GM21529 (cell line): Measurements from ENCODE around the gene ATL1.
"Not testable (repeated sequence)": the region's sequence is repeated elsewhere in the genome, so short reads cannot be mapped to it uniquely, and the experiment has no call there.

Experiments
- ATAC-seq: cut with Tn5 transposase; IDR thresholded peaks from one replicate; pipeline ENCODE4 v1.9.1; 2021; ENCODE audit not compliant: unreplicated experiment

Gene ATL1

DNA sequence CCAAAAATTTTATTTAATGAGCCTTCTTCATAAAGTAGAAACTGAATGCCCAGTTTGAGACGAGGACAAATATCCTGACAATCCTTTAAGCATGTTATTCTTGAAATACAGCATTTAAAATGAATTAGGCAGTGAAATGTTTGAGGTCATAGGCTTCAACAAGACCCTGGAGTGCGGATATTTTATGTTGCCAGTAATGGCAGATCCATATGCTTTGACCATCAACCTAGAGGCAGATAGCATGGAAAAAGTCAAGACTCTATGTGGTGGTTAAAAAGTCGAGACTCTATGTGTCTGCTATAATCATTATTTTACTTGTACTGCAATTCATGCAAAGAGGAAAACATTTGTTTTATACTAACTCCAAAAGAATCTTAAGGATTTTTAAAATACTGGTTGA is 25.5 kb upstream of the ATL1 start:
- ATAC-seq: no peak

DNA sequence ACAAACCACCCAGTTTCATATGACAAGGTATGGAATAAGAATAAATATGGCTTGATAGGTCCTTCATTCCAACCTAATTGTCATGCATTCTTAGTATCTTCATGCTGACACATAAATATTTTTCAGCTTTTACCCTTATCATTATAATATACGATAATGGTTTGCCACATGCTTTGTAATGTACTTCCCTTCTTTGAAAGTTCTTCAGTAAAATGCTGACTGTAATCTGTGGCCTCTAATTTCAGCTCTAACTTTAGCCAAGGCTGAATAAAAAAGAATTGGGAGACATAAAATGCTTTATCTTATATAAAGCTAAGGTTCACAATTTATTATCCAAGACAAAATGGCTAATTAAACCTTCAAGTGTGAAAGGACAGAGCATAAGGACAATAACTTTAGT is 24.9 kb upstream of the ATL1 start:
- ATAC-seq: no peak

DNA sequence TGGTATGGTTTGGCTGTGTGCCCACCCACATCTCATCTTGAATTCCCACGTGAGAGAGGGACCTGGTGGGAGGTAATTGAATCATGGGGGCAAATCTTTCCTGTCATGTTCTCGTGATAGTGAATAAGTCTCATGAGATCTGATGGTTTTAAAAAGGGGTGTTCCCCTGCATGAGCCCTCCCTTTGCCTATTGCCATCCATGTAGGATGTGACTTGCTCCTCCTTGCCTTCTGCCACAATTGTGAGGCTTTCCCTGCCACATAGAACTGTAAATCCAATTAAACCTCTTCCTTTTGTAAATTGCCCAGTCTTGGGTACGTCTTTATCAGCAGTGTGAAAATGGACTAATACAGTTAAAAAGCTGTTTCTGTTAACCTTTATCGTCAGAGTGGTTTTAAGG is 21.9 kb upstream of the ATL1 start:
- not testable (repeated sequence) for ATAC-seq

DNA sequence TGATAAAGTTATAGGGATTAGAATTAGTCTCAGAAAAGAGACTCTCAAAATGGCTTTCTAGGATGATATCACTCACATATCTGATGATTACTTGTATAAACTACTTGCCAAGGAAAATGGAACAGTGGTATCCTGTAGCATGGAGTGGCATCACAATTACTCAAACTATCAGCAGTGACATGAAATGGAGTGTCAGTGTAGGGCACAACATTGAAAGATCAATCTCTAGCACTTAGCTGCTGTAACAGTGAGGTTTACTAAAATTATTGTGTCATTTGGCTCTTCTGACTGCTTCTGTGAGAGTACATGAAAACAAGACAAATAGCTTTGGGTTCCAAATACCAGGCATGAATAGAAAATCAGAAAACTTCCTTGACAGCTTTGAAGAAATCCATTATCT is 20.9 kb upstream of the ATL1 start:
- no peak for ATAC-seq

DNA sequence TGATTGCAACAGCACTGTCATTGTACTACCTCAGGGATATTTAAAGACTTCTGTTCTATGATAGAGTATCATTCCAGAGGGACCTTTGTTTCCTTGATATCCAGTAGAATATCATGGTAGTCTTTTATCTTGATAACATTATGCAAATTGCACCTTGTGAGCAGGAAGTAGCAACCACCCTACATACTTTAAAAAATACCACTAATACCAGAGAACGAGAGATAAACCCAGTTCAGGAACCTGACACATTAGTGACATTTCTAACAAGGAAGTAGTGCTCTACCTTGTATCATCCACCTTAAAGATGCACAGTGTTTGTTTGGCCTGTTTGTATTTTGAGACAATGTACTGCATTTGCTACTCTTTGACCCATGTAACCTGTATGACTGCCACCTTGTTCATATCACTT is 18.8 kb upstream of the ATL1 start:
- no peak for ATAC-seq

DNA sequence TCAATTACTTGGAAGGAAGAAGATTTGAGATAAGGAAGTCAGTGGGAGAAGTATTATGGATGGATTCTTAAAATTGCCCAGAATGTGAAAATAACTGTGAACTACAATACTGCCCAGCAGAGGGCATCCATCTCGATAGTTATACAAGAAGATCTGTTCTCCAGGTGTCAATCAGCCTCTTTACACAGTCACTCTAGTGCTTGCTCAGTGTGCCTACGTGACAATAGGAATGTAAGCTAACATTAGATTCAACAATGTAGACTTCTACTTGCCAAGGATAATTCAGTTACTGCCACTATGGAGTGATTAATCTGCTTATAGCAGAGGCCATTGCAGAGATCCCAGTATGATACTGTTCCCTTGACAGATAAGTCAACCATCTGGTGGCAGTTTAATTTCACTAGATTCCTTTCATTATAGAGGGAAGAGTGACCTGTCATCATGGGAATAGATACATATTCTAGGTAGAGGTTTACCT is 17.0 kb upstream of the ATL1 start:
- ATAC-seq: peak; percentile 72

DNA sequence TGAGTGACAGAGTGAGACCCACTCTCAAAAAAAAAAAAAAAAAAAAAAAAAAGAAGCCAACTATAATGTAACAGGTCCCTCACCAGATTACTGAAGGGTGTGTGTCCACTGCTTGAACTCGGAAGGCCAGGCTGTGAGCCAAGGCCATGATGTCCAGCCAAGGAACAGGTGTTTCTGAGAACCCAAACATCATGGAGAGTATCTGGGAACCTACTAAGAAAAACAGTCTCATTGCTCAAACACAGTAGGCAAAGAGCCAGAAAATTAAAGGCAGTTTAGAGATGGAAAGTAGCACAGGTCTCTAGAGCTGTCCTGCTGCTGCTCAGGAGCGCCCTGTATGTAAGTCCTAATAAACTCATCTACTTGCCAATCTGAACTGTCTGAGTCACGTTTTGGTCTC is 15.0 kb upstream of the ATL1 start:
- no peak for ATAC-seq

DNA sequence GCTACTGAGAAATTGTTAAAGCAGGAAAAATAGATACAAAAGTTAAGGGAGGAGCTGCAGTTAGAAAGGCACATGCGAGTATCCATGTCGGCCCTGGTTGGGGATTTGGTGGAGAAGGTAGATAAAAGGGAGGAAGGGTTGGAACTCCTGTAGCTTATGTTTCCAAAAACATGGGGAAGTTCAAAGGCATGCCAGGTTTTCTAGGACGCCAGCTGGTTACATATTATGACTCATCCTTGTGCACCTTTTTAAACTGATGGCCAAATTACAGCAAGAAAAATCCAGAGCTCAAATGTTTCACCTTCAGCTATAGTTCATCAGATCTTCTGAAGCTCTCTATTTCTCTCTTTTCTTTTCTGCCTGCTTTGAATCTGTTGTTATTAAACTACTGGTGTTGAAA is 14.3 kb upstream of the ATL1 start:
- no peak for ATAC-seq

DNA sequence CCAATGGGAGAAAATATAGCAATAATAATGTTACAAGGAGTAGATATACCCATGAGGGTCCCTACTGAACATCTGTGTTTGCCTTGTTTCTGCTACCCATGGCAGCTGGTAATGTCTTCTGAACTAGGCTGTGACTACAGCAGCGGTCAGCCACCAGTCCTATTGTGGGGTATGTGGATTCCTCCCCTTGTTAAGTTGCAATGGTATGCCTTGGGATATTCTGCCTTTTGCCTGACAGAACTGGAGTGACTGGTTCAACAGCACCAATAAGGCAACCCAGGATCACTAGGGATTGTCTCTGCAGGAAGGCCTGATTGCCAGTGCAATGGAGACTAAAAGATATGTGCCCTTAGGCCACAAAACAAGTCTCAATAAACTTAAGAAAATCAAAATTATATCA is 9.7 kb upstream of the ATL1 start:
- no peak for ATAC-seq

DNA sequence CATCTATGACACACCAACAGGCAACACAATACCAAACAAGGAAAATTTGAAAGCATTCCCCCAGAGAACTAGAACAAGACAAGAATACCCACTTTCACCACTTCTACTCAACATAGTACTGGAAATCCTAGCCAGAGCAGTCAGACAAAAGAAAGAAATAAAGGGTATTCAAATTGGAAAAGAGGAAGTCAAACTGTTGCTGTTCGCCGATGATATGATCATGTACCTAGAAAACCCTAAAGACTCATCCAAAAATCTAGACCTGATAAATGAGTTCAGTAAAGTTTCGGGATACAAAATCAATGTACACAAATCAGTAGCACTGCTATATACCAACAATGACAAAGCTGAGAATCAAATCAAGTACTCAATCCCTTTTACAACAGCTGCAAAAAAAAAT is 8.1 kb upstream of the ATL1 start:
- ATAC-seq: no peak

DNA sequence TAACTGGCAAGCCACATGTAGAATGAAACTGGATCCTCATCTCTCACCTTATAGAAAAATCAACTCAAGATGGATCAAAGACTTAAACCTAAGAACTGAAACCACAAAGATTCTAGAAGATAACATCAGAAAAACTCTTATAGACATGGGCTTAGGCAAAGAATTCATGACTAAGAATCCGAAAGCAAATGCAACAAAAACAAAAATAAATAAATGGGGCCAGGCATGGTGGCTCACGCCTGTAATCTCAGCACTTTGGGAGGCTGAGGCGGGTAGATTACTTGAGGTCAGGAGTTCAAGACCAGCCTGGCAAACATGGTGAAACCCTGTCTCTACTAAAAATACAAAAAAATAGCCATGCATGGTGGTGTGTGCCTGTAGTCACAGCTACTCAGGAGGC is 7.1 kb upstream of the ATL1 start:
- not testable (repeated sequence) for ATAC-seq

DNA sequence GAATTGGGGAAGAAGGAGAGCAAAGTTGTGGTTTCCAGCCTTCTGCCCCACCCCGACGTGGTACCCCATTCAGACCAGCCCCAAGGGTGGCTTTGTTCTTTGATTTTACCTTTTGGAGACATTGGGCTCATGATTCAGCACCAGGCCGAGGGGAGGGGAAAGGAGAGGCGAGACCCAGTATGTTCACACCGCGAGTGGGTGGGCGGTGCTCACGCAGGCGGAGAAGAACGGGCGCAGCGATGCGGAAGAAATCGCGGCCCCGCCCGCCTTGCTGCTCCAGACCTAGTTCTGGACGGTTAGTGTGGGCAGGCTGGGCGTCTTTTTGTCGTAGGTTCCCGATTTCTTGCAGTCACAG is 963 bp downstream of the ATL1 start:
- peak; percentile 12 for ATAC-seq

DNA sequence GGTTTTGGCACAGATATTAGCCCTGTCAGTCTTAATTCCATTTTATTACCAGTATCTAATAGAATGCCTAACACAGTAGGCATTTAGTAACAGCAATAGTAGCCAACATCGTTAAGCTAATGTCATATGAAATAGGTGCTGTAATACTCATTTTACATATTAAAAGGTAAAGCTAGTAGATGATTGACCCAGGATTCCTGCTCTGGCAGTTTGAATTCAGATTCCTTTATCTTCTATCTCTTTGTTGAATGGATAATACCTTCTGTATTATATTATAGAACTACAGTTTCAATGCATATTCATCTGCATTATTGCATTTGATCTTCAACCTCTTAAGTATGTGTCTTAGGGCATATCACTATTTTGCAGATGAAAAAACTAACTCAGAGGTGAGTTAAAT is 2.9 kb downstream of the ATL1 start:
- no peak for ATAC-seq

DNA sequence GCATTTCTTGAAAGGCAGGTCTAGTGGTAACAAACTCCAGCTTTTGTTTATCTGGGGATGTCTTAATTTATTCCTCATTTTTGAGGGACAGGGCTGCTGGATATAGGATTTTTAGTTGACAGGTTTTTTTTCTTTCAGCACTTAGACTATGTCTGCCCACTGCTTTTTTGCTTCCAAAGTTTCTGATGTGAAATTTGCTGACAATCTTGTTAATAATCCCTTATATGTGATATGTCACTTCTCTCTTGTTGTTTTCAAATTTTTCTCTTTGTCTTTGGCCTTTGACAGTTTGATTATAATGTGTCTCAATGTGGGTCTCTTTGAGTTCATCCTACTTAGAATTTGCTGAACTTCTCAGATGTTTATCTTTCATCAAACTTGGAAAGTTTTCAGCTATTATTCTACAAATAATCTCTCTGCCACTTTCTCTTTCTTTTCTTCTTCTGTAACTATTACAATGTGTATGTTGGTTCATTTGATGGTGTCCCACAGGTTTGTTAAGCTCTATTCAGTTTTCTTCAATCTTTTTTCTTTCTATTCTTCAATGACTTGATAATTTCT is 9.8 kb downstream of the ATL1 start:
- no peak for ATAC-seq

DNA sequence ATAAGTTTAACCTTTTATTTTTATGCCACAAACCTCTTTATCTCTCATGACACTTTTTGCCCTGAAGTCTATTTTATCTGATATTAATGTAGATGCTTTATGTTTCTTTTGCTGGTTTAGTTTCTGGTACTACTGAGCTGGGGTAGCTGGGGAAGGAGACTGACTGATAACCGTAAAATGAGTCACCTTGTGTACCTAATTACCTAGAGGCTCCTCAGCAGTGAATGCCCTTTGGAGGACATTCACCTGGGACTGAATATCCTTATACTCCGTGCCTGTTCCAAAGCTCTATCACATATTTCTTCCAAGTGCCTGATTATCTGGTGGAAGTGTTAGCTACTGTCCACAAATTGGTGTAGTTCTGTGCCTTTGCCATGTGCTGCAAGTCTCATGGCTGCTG is 13.9 kb downstream of the ATL1 start:
- ATAC-seq: no peak

DNA sequence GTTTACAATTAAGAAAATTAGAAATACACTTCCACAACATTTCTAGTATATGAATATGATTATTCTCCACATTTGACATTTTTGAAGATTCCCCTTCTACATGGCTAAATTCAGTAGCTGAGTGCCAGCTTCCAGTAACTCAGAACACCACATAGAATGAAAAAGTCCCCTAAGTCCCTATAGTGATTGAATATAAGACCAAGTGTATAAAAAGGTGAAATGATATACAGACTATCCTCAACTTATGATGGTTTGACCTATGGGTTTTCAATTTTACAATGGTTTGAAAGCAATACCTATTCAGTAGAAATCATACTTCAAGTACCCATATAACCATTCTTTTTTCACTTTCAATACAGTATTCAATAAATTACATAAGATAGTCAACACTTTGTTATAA is 15.8 kb downstream of the ATL1 start:
- no peak for ATAC-seq

DNA sequence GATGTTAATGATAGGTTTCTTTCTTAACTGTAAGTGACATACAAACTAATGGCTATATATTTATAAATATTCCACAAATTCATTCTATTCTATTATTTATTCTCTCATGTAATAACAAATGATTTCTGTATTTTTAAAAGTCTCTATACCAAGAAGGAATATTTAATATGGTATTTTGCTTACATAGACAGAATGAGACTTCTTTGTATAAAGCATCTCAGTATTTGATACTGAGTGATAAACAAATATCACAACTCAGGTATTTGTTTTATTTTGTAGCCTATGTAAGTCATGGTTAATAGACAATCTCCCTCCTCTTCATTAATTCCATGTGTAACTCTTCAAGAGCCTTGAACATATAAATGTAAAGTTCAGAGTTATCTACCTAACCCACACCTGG is 18.0 kb downstream of the ATL1 start:
- ATAC-seq: no peak

DNA sequence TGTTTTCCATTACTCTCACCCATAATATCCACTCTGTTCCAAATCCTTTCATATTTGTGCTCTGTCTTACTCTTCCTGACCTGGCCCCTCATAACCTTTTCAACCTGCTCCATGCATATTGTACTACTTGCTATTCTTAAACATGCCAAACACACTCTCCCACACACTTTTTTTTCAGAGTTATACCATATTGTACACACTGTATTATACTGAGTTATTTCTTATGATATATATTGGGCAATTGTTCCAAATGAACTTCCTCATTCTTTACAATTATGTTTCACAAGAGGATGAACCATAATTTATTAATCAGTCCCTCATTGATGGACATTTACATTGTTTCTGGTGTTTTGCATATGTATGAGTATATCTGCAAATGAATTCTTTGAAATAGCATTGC is 18.5 kb downstream of the ATL1 start:
- no peak for ATAC-seq

DNA sequence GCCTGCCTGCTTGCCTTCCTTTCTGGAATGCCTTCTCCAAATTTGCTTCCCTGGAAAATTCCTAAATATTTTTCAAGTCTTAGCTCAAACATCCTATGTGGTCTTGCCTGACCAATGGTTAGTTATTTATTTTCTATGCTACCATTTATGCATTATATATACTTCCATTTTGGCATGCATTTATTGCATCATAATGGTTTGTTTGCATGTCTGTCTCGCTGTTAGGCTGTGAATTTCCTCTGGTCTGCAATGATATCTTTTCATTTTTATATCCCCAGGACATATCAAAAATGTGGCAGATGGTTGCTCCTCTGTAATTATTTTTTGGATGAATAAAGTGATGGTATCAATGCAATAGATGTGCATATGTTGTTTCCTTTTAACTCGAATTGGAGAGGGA is 30.5 kb downstream of the ATL1 start:
- ATAC-seq: no peak

DNA sequence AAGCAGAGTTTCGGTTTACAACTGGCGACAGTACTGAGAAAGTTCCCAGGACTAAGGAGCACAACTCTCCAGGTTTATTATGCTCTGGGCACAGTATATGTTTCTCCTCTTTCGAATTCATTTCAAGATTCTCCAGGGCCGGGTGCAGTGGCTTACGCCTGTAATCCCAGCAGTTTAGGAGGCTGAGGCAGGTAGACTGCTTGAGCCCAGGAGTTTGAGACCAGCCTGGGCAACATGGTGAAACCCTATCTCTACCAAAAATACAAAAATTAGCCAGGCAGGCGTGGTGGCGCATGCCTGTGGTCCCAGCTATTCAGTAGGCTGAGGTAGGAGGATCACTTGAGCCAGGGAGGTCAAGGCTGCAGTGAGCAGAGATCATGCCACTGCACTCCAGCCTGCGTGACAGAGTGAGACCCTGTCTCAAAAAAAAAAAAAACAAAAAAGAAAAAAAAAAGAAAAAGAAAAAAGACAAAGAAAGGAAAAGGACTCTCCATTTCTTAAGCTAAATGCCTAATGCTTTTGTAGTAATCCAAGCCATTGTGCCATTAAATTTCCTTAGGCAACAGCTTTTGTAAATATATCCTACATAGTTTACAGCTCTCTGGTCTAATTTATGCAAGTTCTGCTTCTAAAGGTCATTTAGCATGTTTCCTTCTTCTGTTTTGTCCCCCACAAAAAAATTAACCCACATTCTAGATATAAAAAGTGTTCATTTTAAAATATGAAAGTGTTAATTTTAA is 34.8 kb downstream of the ATL1 start:
- ATAC-seq: no peak

DNA sequence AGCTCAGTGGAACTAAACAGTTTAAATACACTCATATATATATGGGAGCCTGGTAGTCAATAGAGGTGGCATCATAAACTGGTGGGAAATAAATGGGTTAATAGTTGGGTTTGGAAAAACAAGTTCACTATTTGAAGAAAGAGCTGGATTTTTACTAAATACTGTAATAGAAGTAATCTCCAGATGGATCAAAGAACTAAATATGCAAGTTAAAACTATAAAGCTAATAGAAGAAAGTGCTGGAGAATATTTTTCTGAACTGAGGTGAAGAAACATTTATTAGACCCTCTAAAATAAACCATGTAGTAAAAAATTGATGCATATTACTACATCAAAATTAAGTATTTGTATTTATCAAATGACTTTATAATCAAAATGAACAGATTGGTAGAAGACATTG is 38.8 kb downstream of the ATL1 start:
- ATAC-seq: no peak

DNA sequence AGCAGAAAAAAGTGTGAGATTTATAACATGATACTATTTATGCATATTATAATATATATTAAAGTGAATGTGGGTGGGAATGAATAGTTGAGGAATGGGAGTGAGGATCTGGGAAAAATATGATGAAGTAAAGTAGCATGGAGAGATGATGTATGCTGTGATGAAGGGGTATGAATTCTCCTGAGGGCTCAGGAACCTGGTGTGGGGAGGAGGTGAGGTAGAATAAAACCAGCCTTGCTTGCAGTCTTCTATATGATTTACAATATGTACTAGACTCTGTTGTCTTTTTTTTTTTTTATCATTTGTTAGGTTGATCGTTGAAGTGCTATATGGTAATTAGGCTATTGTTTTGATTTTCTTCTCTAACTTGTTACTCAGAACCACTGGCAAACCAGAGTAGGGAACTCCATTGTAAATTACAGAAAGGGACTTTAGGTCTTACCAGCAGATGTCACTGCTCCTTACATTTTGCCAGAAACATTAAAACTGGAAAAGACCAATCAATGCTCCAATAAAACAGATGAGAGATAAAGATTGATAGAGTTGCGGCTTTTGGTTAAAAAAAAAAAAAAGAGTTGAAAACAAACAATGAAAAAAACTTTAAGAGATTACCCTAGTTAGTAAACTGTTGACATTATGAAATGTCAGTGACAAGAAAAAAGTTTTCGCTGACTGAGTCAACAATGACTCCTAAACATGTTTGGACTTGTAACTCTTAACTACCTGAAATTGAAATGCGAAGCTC is 39.9 kb downstream of the ATL1 start:
- no peak for ATAC-seq
